WI38 (cell line): ENCODE results near the gene VMP1.
A peak's percentile ranks its signal among the peaks of the same experiment; 100 is the strongest.
"Not testable (repeated sequence)": the region's sequence is repeated elsewhere in the genome, so short reads cannot be mapped to it uniquely, and the experiment has no call there.

Experiments used
- H3K4me3 ChIP-seq: 2 replicates; pipeline ENCODE4 v1.5.1; 2011; ENCODE audit warnings: low read depth, mild to moderate bottlenecking, control low read depth, low read length
- CTCF ChIP-seq: IDR thresholded peaks from 2 replicates; pipeline ENCODE4 v1.5.1; 2012; ENCODE audit warnings: low read depth, mild to moderate bottlenecking, control low read depth, low read length

Gene VMP1

GRCh38 chr17:59859444-59860025, 152.1 kb downstream of the VMP1 start:
- TF ChIP-seq CTCF = peak; percentile 24; the same call in 1 of the 2 replicates
- no peak overlapping the region for H3K4me3 ChIP-seq

GRCh38 chr17:59863616-59864015, 156.2 kb downstream of the VMP1 start:
- TF ChIP-seq CTCF = no peak
- H3K4me3 ChIP-seq = no peak overlapping the region

GRCh38 chr17:59869941-59870218, 162.4 kb downstream of the VMP1 start:
- H3K4me3 ChIP-seq = no peak overlapping the region
- TF ChIP-seq CTCF = no peak

- TF ChIP-seq CTCF = no peak
- no peak overlapping the region for H3K4me3 ChIP-seq
These were observed 163.0 kb downstream of the VMP1 start for GRCh38 chr17:59870482-59870881.

- no peak for TF ChIP-seq CTCF
- no peak overlapping the region for H3K4me3 ChIP-seq
These were observed 164.9 kb downstream of the VMP1 start for GRCh38 chr17:59872351-59872750.

GRCh38 chr17:59873414-59873813, 166.0 kb downstream of the VMP1 start:
- not testable (repeated sequence) for H3K4me3 ChIP-seq

- H3K4me3 ChIP-seq = no peak overlapping the region
- TF ChIP-seq CTCF = no peak
These were observed 166.9 kb downstream of the VMP1 start for GRCh38 chr17:59874376-59874775.

GRCh38 chr17:59876107-59876506, 168.7 kb downstream of the VMP1 start:
- TF ChIP-seq CTCF = no peak
- H3K4me3 ChIP-seq = no peak overlapping the region
